ENCODE data around the gene ADGRD1. TPM values are rescaled to one million over a fixed set of nuclear protein-coding genes. Genes with fewer than 3 reads are reported as not detected.

Gene ADGRD1
- total and polyA plus RNA-seq, 2 of the 8 experiments (the other 6 are each of a cell fraction or from before 2014, with no cell fraction given): 0.36 to 0.48 TPM

- TF ChIP-seq SAP30 (IDR thresholded peaks at IDR 0.05; ENCODE audit: insufficient read depth, insufficient replicate concordance, low read length) (no peak), E2F6 (IDR thresholded peaks at IDR 0.05) (no peak)
These were observed 73.6 kb downstream of the ADGRD1 start (continued) for GRCh38 chr12:131027264-131027663.

All from H1 (cell line).